ENCODE results near the gene ESRRG. TPM values are rescaled to one million over a fixed set of nuclear protein-coding genes. Genes with fewer than 3 reads are reported as not detected.

ESRRG gene
- total and polyA plus RNA-seq, 2 of the 8 experiments (the other 6 are each of a cell fraction or from before 2014, with no cell fraction given), result 0.59 to 1.4 TPM

- Histone ChIP-seq H3K4me1 (replicated peaks in 1 of 4; ENCODE audit: control insufficient read depth in 3 of 4, insufficient read depth in 4 of 4, low read length in 3 of 4) (peaks cover 0 to 3% (median 0%) of the 10 kb centered on the region in 4 experiments; a peak in 1 of 7 replicates), H3K79me2 (ENCODE audit: control insufficient read depth in 1 of 2, insufficient read depth in 2 of 2, low read length in 2 of 2) (no peaks in the 10 kb centered on the region), H2BK20ac (ENCODE audit: low read length) (no peak overlapping the region), H2BK12ac (ENCODE audit: low read depth, low read length) (no peak overlapping the region), H3K36me3 (ENCODE audit: control insufficient read depth in 2 of 4, insufficient read depth in 4 of 4, low read length in 3 of 4) (no peaks in the 10 kb centered on the region), H2AFZ (ENCODE audit: low read length) (no peak overlapping the region), H4K8ac (ENCODE audit: extremely low read depth, insufficient read depth, low read length) (no peak overlapping the region), H3K9ac (replicated peaks in 1 of 4; ENCODE audit: extremely low read depth in 1 of 4, low read depth in 3 of 4, low read length in 3 of 4) (no peak overlapping the region), H2BK15ac (ENCODE audit: low read length) (no peak overlapping the region), H3K27me3 (replicated peaks in 1 of 4; ENCODE audit: control insufficient read depth in 3 of 4, extremely low read depth in 1 of 4, insufficient read depth in 3 of 4, low read length in 3 of 4) (peaks cover 0 to 1% (median 0%) of the 10 kb centered on the region in 4 experiments; a peak in 1 of 7 replicates), H4K5ac (ENCODE audit: insufficient read length, low read depth, low read length) (no peak overlapping the region), H3K4ac (replicated peaks; ENCODE audit: insufficient read length, low read depth, low read length) (no peak overlapping the region), H3K23ac (ENCODE audit: insufficient read length) (no peak overlapping the region), H3K18ac (ENCODE audit: extremely low read depth, low read length) (no peak overlapping the region), H4K20me1 (replicated peaks in 1 of 2; ENCODE audit: control insufficient read depth in 1 of 2, insufficient read depth in 2 of 2, low read length in 2 of 2) (no peaks in the 10 kb centered on the region), H3K23me2 (ENCODE audit: low read depth, low read length) (no peaks in the 10 kb centered on the region), H3K4me3 (ENCODE audit: extremely low read depth in 1 of 4, insufficient read depth in 2 of 4, low read depth in 3 of 4, low read length in 4 of 4) (no peak overlapping the region), H3K27ac (ENCODE audit: low read depth, low read length) (no peak overlapping the region), H2BK5ac (ENCODE audit: low read depth, low read length) (no peak overlapping the region), H3K9me3 (ENCODE audit: insufficient read depth in 2 of 2, low read depth in 1 of 2, low read length in 1 of 2) (no peaks in the 10 kb centered on the region), H3K79me1 (ENCODE audit: low read depth, low read length) (no peaks in the 10 kb centered on the region), H4K91ac (replicated peaks; ENCODE audit: insufficient read length, low read length) (no peak overlapping the region), H2AK5ac (ENCODE audit: low read depth, low read length) (no peak overlapping the region), H3K56ac (replicated peaks; ENCODE audit: insufficient read length, low read depth, low read length) (no peak overlapping the region), H3K14ac (ENCODE audit: insufficient read length) (no peak overlapping the region), H2BK120ac (replicated peaks; ENCODE audit: low read depth, low read length) (no peak overlapping the region), H3K4me2 (ENCODE audit: insufficient read depth in 1 of 2, low read depth in 2 of 2, low read length in 2 of 2) (no peak overlapping the region)
- FAIRE-seq (no peak), DNase-seq (ENCODE audit: low read depth in 1 of 2, low spot score in 2 of 2) (no peak)
- ChIA-PET CTCF (ENCODE audit: partially characterized antibody) (no interaction called here), POLR2A (ENCODE audit: partially characterized antibody) (no interaction called here)
- TF ChIP-seq CBX5 (IDR thresholded peaks at IDR 0.05; ENCODE audit: low read depth, low read length), result no peak
- no peak for TF ChIP-seq CTBP2 (IDR thresholded peaks at IDR 0.05; ENCODE audit: borderline replicate concordance, insufficient read depth, insufficient read length, low read length)
- TF ChIP-seq KDM4A (IDR thresholded peaks at IDR 0.05; ENCODE audit: low read depth, low read length, severe bottlenecking), result no peak
- TF ChIP-seq TAF7 (optimal IDR thresholded peaks at IDR 0.05; ENCODE audit: borderline replicate concordance, low read depth, low read length), result no peak
- no peak for TF ChIP-seq SAP30 (IDR thresholded peaks at IDR 0.05; ENCODE audit: insufficient read depth, insufficient replicate concordance, low read length)
- no peak for TF ChIP-seq YY1 (IDR thresholded peaks at IDR 0.05; ENCODE audit: low read depth, low read length)
- TF ChIP-seq EP300 (IDR thresholded peaks at IDR 0.05; ENCODE audit: borderline replicate concordance in 1 of 2, low read depth in 2 of 2, low read length in 2 of 2), result no peak
- no peak for TF ChIP-seq EZH2 (IDR thresholded peaks at IDR 0.05; ENCODE audit: low read depth, low read length, severe bottlenecking)
- TF ChIP-seq SIN3A (conservative IDR thresholded peaks at IDR 0.05 in 1 of 2, IDR thresholded peaks at IDR 0.05 in 1 of 2; ENCODE audit: low read depth in 1 of 2, low read length in 2 of 2), result no peak
- TF ChIP-seq CREB1 (IDR thresholded peaks at IDR 0.05), result no peak
- TF ChIP-seq E2F6 (IDR thresholded peaks at IDR 0.05), result no peak
- TF ChIP-seq SUZ12 (IDR thresholded peaks at IDR 0.05; ENCODE audit: low read length), result no peak
- TF ChIP-seq GABPA (IDR thresholded peaks at IDR 0.05; ENCODE audit: borderline replicate concordance, insufficient read depth, low read length), result no peak
Observed at GRCh38 chr1:216461466-216461865, 261.8 kb downstream of the ESRRG start.

Measured in H1 (cell line).